HG02759 (cell line): ENCODE results near the gene DLX2.

Source experiments
- ATAC-seq: cut with Tn5 transposase; IDR thresholded peaks from one replicate; pipeline ENCODE4 v1.9.1; 2021; ENCODE audit warnings: mild to moderate bottlenecking, moderate library complexity; ENCODE audit not compliant: unreplicated experiment

Gene DLX2

GRCh38 chr2:172056293-172056692 is 46.4 kb downstream of the DLX2 start:
- ATAC-seq, result no peak

GRCh38 chr2:172053486-172053885 is 49.2 kb downstream of the DLX2 start:
- ATAC-seq, result no peak

GRCh38 chr2:172052000-172052983 is 50.4 kb downstream of the DLX2 start:
- no peak for ATAC-seq

GRCh38 chr2:172050479-172051125 is 52.1 kb downstream of the DLX2 start:
- ATAC-seq, result no peak

- no peak for ATAC-seq
Measured at GRCh38 chr2:172049567-172050120, 53.1 kb downstream of the DLX2 start.
